GM21737 (cell line): ENCODE measurements around the gene EPHA1.
"Not testable (repeated sequence)": the region's sequence is repeated elsewhere in the genome, so short reads cannot be mapped to it uniquely, and the experiment has no call there.

Source experiments
- ATAC-seq: cut with Tn5 transposase; IDR thresholded peaks from one replicate; pipeline ENCODE4 v1.9.1; 2021; ENCODE audit warnings: mild to moderate bottlenecking, moderate library complexity; ENCODE audit not compliant: unreplicated experiment

The EPHA1 gene

DNA sequence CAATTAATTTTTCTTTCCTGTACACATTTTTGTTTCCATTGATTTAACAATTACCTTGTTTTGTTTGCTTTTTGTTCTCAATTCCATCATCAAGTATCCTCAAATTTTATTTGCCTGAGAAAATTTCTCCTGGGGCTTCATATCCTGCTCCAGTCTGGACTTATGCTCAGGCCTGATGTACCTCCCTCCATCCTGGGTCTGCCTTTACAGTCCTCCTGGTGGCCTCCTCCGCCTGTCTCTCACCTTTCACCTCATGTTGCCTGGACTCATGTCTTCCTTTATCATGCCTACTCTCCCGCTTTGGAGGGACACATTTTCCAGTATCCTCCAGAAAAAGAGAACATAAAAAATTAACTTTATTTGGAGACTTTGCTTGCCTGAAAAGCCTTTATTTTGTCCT, 22.5 kb upstream of the EPHA1 start:
- ATAC-seq, result no peak

DNA sequence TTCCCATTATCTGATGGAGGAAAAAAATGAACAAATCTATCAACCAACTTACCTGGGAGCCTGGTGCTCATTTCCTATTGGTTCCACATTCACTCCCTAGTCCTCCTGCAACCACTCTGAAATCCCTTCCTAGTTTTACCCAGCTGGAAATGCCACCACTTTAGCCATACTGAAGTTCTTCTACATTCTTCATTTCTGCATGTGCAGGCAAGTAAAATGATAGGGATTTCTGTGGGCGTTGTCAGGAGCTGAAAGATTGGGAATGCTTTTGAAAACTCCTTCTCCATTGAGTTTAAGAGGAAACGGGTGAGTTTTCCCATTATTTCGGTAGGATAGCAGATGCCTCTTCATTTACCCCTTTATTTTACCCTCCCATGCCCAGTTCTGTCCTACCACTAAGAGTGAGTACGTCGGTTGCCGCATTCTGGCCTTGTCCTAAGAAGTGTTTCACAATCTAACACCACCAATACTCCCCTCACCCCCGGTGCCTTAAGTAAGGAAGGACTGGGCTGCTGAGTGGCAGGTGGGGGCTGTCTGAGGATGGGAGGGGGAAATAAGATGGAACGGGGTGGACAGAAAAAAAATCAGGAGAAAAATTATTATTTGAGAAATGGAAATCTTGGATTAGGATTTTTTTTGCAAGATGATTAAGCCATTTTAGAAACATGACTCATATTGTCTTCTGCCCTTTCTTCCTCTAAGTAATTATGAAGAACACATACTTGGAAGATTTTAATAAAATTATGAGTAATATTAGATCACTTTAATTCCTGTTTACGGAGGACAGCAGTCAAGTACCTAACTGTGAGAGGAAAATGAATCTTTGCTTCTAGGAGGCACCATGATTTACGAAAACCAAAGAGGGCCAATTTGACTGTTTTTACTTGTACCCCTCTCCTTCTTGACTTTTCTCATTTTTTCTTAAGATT, 21.4 kb upstream of the EPHA1 start:
- ATAC-seq, result no peak

DNA sequence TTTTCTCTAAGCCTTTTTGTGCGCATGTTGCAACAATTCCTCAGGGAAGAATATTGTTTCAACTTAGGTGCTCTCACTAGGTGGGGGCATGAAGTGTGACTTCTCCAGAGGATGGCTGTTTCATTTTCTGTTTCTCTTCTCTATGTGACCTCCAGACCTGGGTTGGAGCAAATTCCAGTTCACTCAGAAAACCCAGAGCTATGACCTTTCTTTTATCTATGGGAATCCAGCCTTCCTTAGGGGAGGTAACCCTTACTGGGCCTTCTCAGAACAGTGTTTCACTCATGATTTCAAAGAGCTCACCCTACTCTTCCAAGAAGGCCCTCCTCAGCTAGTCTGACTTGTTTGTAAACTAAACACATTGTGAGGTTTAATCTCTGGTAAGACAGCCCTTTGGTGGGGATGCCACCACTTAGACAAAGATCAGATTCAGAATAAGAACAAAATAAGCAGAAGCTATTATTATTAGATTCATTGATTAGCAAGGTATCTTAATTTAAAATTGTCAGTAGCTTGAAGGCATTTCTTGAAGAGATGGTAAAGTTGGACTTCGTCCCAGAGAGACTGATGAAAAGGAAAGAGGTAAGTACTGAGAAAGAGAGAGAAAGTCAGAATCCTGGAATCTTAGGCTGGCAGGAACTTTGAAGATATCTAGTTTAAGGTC, 18.0 kb upstream of the EPHA1 start:
- no peak for ATAC-seq

DNA sequence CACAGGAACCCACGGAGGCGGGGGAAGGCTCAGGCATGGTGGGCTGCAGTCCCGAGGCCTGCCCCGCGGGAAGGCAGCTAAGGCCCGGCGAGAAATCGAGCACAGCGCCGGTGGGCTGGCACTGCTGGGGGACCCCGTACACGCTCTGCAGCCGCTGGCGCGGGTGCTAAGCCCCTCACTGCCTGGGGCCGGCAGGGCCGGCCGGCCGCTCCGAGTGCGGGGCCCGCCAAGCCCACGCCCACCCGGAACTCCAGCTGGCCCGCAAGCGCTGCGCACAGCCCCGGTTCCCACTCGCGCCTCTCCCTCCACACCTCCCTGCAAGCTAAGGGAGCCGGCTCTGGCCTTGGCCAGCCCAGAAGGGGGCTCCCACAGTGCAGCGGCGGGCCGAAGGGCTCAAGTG, 15.8 kb upstream of the EPHA1 start:
- not testable (repeated sequence) for ATAC-seq

DNA sequence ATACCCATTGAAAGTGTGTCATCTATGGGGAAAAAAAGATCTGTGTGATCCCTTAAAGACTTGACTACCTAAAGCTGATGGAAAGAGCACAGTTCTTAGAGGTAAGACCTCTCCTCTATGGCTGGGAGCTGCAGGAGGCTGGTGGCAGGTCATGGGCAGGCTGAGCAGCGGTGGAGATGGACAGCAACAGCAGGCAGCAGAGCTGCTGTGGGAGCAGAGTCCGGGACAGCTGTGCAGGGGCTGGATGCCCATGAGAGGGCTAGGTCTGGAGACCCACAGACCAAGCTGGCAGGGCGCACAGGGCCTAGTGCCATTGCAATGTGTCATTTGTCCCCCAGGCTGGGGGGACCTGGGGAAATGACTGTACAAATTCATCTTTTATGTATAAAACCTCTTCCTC, 13.4 kb upstream of the EPHA1 start:
- ATAC-seq, result no peak

DNA sequence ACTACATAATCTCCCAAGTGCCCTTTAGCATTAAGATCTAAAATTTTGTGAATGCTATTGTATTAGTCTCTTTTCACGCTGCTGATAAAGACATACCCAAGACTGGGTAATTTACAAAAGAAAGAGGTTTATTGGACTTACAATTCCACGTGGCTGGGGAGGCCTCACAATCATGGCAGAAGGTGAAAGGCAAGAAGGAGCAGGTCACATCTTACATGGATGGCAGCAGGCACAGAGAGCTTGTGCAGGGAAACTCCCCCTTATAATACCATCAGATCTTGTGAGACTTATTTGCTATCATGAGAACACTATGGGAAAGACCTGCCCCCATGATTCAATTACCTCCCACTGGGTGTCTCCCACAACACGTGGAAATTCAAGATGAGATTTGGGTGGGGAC, 12.0 kb upstream of the EPHA1 start:
- ATAC-seq, result not testable (repeated sequence)

DNA sequence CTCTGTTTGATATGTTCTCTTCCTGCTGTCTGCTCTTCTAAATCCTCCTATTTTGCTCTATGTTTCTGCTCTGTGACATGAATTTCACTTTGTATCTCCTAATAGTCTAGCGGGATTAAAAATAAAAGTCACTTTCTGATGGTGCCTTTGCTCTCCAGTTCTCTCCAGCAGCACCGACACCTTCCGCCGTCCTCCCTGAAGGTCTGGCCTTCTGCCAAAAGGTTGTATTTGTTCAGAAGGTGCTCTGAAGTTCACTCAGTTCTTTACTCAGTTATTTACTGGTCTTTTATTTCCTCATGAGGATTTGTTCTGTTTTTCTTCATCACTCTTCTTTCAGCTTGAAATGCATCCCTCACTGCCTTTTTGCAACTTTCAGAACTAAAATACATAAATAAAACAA, 11.2 kb upstream of the EPHA1 start:
- ATAC-seq, result no peak

DNA sequence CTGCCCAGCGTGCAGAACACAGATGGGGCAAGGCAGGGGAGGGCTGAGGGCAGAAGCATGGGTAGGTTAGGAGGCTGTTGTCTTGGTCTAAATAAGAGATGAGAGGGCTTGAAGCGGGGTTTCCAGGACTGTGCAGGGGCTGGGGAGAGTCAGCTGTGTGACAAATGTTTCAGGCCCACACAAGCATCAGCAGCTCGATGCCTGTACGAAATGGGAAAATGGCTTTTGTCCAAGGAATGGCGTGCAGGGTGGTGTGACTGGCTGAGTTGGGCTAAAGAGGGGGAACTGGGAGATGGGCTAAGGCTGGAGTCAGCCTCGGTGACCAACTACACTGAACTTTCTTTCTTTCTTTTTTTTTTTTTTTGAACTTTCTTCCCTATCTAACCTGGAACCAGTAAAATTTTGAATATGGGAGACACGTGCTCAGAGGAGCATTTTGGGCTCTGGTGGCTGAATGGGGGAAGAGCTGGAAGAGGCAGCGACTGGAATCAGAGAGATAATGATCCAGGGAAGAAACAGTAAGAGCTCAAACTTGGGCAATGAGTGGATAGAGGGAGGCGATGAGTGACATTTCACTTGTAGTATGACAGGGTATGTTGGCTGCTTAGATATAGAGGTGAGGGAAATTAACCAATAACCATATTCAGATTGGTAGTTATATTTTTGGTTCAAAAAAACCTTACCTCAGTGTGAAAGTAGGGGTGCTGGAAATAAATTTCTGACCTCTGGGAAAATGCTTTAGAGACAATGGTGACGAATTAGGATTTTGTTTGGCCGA, 10.2 kb upstream of the EPHA1 start:
- no peak for ATAC-seq

DNA sequence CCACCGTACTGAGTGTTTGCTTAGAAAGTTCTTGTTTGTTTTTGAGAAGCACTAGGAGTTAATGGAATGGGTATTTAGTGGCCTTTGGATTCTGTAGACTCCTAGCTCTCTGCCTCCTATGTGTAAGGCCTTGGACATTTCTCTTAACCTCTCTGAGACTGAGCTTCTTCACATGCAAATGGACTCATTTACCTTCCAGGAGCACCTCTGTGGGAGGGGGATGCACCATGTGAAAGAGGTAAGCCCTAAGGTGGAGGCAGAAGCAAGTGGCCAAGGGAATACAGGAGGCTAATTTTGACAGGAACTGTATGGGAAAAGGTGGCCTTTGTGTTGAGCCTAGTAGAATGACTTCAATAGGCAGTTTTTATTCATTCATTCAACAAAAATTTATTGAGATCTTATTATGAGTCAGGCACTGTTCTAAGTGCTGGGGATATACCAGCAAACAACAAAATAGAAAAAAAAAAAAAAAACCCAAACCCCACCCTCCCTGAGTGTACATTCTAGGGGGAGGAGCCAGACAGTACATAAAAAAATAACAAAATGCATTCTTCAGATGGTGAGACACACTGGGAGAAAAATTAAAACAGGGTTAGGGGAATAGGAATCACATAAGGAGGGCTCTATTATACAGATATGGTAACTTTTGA, 9.2 kb upstream of the EPHA1 start:
- no peak for ATAC-seq

DNA sequence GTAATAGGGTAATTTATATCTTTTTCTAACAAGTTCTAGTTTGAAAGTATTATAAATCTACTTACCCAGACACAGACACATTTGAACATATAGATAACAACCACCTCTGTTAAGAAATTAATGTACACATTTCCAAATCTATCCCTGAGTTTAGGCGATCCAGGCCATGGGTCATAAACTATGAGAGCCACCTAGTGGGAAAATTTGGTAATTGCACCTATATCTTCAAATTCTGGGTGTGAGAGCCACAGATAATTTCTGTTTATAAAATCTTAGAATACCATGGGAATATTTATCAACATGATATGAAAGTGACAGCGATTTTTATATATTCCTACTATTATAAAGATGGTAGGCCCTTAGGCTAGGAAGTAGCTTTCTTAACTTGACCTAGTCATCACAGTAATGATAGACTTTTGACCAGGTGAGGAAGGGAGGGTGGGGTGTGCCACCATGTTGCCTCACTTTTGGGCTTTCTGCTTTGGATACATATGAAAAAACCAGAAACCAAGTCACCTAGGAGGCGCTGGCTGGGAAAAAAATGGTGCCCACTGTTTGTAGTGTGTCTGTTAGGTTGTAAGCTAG, 8.0 kb upstream of the EPHA1 start:
- no peak for ATAC-seq

DNA sequence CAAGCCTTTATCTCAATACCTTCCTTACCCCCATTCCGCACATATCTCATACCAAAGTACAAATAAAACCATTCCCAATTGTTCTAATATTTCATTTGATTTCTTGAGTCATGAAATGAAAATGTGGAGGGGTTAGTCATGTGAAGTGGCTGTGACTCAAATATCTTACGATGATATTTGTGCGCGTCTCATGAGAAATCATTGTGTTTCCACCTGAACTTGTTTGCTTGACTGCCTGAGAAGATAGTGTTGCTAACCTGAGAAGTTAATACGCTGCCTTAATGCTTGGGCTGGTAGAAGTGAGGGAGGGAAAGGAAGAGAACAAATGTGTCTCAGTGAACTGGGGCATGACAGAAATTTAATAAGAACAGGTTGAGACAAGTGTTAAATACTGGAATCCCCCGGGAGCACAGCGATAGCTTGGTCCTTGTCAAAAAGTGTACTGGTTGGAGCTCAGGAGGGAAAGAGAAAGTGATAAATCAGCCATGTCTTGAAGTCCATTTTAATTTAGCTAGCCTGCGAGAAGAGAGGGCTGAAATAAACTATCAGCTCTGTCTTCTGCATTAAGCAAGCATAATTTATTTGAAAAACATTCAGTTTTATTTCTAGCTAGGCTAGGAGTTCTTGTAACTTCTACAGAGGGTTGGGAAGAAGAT, 7.2 kb upstream of the EPHA1 start:
- no peak for ATAC-seq

DNA sequence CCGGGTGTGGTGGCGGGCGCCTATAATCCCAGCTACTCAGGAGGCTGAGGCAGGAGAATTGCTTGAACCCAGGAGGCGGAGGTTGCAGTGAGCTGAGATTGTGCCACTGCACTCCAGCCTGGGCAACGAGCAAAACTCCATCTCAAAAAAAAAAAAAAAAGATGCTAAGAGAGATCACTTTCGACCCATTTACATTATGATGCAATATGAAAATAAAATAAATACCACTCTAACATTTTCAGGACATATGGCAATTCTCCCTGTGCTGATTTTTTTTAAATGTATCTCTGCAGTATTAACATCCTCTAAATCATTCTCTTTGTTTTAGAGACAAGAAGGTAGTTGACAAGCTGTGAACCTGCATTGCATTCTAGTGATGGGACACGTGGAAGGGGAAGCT, 6.6 kb upstream of the EPHA1 start:
- not testable (repeated sequence) for ATAC-seq

DNA sequence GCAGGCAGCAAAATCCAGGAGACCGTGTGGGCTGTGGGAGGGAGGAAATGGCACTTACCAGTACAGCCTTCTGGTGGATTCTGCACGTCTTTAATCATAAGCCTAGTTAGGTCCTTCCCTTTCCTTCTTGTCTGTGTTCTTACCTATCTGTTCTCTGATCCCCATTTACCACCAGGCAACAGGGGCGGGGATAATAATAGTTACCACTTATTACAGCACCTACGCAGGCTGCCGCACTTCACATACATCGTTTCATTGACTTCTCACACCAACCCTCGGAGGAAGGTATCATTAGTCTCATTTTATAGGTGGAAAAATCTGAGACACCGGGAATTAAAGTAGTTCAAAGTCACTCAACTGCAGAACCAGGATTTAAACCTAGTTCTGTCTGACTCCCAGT, 4.5 kb upstream of the EPHA1 start:
- no peak for ATAC-seq

DNA sequence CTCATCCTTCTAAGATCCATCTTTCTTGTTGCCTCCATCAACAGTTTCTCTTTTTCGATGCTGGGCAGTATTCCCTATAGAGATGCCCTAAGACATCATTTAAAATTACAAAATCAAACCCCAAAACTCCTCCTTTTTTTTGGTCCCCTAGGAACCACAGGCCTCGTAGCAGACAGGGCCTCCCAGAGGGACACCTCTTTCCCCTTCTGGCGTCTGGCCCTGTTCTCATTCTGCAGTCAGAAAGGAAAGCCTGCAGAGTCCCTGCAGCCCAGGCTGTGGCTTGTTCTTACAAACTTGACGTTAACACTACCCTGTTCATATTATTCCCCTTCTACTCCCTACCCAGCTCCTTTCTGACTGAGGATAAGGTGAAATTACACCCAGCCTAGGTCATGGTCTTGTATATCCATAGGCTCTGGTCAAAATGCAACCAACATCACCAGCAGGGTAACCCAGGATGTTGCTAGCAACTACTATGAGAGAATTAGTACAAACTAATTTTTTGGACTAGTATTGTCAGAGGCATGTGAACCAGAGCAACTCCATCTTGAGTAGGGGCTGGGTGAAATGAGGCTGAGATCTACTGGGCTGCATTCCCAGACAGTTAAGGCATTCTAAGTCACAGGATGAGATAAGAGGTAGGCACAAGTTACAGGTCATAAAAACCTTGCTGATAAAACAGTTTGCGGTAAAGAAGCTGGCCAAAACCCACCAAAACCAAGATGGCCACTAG, 3.5 kb upstream of the EPHA1 start:
- ATAC-seq, result no peak

DNA sequence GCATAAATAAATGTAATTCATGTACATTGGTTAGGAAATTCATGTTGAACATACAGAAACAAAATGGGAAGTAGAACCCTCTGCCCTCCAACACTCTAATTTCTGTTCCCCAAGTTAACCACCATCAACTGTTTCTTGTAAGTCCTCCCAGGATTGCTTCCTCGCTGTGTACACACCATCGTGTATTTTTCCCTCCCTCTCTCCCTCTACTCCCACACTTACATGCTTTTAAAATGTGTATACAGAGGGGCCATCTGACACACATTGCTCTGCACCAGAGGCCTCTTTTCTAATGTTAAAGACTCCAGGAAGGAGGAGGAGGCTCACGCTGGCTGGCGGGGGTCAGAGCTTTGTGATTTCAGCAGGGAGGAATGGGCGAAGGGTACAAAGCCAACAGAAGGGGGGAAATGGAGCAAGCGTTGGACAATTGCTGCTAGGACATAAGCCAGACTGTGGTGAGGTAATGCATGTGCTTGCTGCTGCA, 1.9 kb upstream of the EPHA1 start:
- ATAC-seq, result no peak

DNA sequence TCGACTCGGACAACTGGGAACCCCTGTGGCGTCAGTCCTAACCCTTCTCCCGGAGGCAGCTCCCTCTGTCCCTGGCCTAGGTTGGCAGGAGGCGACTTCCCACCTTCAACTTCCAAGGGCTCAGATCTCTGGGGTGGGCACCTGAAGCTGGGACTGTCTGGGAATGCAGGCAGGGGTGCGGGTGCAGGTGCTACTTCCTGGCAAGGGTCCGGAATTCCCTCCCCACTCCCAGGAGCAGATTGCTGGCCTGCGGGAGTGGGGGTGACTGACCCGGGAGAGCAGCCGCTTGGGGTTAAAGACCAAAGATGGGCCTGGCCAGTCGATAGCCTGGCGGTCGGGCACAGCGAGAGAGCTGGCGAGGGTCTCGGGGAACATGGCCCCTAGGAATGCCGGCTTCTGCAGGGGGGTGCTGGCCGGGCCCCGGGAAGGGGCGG, 387 bp downstream of the EPHA1 start:
- no peak for ATAC-seq

DNA sequence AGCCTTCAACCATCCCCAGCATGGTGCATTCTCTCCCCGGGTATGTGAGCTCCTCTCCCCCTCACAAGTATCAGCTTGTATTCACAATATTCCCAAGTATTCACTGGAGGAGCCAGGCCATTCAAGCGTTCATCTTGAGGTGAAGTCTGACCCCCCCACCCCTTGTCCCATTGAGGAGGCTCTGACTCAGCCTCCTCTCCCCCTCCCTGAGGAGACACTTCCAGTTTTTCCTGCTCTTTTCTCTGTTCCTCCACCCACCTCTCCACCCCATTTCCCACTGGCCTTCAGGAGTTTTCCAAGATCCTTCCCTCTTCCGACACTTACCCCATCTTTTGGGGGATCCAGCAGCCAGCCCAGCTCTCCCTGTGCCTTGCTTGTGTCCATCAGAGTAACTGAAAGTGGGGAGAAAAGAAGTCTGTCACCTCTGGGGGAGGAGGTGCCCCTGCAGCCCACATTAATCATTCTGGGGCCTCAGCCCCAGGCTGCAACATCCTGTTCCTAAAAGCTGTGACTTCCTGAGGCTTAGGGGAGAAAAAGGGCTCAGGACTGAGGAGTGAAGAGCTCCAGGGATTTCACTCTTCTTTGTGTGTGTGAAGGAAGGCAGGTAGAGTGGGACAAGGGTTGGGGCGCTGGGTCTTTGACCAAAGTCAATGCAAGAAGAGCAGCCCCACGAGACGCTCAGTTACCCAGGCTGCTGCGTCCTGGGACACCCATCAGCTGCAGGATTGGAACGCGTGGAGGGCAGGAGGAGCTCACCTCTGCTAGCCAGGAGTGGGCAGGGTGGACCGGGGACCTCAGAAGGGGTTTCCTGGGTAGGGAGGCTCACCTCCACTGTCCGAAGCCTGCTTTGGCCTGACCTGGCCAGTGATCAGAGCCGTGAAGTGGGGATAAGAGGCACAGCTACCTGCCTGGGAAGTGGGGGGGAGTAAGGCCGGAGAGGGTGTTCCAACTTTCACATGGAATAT, 1.1 kb downstream of the EPHA1 start:
- no peak for ATAC-seq

DNA sequence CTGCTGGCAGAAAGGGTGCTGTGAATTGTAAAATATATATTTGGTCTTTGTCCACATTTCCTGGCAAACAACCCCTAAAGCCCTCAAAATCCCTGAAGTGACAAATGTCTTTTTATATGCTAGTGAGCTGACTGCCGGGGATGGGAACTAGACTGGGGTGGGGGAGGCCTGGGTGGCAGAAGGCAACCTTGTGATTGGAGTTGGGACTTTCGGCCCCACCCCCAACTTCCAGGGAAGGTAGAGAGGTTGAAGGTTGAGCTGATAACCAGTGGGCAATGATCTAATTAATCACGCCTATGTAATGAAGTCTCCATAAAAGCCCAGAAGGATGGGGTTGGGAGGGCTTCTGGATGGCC, 2.7 kb downstream of the EPHA1 start:
- no peak for ATAC-seq
